MCF 10A (cell line): ENCODE measurements around the gene ZNF274. TPM values are rescaled to one million over a fixed set of nuclear protein-coding genes. Genes with fewer than 3 reads are reported as not detected.

ENCODE experiments used
- BruUV-seq: library from RNA; stranded (reverse); fragments of 400-500 nt; replicated peaks from 2 replicates; lab custom pipeline; 2021; lab: Mats Ljungman, UMichigan
- CTCF ChIA-PET: fragments of 300-600 bp; sonication (Branson Sonifier 250); formaldehyde crosslinking; extraction: SDS; loops from one replicate; lab custom pipeline; 2021; ENCODE audit warnings: antibody characterized with exemption, inconsistent platforms; lab: Yijun Ruan, JAX
- POLR2A ChIA-PET: fragments of 300-600, 350-650 bp; sonication (Branson Sonifier 250); formaldehyde crosslinking; extraction: SDS; loops from one replicate; lab custom pipeline; 2020; ENCODE audit warnings: antibody characterized with exemption, inconsistent platforms; lab: Yijun Ruan, JAX
- DNase-seq: peaks from one replicate; pipeline ENCODE4 v3.0.0-alpha.2; 2018; ENCODE audit not compliant: unreplicated experiment
- H3K27ac Mint-ChIP-seq: one replicate; pipeline ENCODE4 v1.8.0; 2022; ENCODE audit warnings: mild to moderate bottlenecking, low read depth, mixed read lengths; ENCODE audit not compliant: unreplicated experiment
- H3K27me3 Mint-ChIP-seq: one replicate; pipeline ENCODE4 v1.8.0; 2022; ENCODE audit warnings: mixed read lengths; ENCODE audit not compliant: insufficient read depth, unreplicated experiment
- H3K36me3 Mint-ChIP-seq: one replicate; pipeline ENCODE4 v1.8.0; 2022; ENCODE audit warnings: mild to moderate bottlenecking, moderate library complexity, mixed read lengths; ENCODE audit not compliant: insufficient read depth, unreplicated experiment
- H3K4me1 Mint-ChIP-seq: one replicate; pipeline ENCODE4 v1.8.0; 2022; ENCODE audit warnings: mixed read lengths; ENCODE audit not compliant: insufficient read depth, unreplicated experiment
- H3K4me3 Mint-ChIP-seq: one replicate; pipeline ENCODE4 v1.8.0; 2022; ENCODE audit warnings: mild to moderate bottlenecking, moderate library complexity, mixed read lengths; ENCODE audit not compliant: unreplicated experiment
- H3K9me3 Mint-ChIP-seq: one replicate; pipeline ENCODE4 v1.8.0; 2022; ENCODE audit warnings: mixed read lengths; ENCODE audit not compliant: unreplicated experiment
- intact Hi-C: fragments of 100-400 bp; cut with micrococcal nuclease; formaldehyde crosslinking; loops from 2 replicates; pipeline ENCODE4 v1.14.1; 2022
- total RNA-seq: library from RNA; stranded (reverse); gene quantifications from 2 replicates; pipeline ENCODE4 v1.2.3, GENCODE V29; 2022
- TF ChIP-seq, protein P1 (sequence below): fragments of 200-600 bp; IDR thresholded peaks from one replicate; pipeline ENCODE4 v1.8.0; 2022; ENCODE audit warnings: antibody characterized with exemption, mild to moderate bottlenecking; ENCODE audit not compliant: unreplicated experiment

ZNF274 gene
- total RNA-seq, 1 experiment from 2014 or later, result 27.1 TPM

DNA sequence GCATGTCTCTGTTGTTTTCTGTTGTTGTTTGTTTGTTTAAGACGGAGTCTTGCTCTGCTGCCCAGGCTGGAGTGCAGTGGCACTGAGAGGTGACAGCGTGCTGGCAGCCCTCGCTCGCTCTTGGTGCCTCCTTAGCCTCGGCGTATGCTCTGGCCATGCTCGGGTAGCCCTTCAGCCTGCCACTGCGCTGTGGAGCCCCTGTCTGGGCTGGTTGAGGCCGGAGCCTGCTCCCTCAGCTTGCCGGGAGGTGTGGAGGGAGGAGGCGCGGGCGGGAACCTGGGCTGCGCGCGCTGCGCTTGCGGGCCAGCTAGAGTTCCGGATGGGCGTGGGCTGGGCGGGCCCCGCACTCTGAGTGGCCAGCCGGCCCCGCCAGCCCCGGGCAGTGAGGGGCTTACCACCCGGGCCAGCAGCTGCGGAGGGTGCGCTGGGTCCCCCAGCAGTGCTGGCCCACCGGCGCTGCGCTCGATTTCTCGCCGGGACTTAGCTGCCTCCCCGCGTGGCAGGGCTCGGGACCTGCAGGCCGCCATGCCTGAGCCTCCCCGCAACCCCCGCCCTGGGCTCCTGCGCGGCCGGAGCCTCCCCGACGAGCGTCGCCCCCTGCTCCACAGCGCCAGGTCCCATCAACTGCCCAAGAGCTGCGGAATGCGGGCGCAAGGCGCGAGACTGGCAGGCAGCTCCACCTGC, 25.7 kb upstream of the ZNF274 start:
- DNase-seq, result no peak
- H3K4me3 Mint-ChIP-seq, result no peak overlapping the region
- H3K36me3 Mint-ChIP-seq, result no peaks in the 10 kb centered on the region
- H3K9me3 Mint-ChIP-seq, result peaks cover 8% of the 10 kb centered on the region
- intact Hi-C loops, result no loop called here
- ChIA-PET POLR2A (no interaction called here), CTCF (interaction anchor here (0.6 kb wide), 2 partner anchors 253 to 673 kb away, joined by 3 read pairs; no protein-coding TSS in a partner anchor)
- no peak overlapping the region for H3K27ac Mint-ChIP-seq
- TF ChIP-seq, protein P1, sequence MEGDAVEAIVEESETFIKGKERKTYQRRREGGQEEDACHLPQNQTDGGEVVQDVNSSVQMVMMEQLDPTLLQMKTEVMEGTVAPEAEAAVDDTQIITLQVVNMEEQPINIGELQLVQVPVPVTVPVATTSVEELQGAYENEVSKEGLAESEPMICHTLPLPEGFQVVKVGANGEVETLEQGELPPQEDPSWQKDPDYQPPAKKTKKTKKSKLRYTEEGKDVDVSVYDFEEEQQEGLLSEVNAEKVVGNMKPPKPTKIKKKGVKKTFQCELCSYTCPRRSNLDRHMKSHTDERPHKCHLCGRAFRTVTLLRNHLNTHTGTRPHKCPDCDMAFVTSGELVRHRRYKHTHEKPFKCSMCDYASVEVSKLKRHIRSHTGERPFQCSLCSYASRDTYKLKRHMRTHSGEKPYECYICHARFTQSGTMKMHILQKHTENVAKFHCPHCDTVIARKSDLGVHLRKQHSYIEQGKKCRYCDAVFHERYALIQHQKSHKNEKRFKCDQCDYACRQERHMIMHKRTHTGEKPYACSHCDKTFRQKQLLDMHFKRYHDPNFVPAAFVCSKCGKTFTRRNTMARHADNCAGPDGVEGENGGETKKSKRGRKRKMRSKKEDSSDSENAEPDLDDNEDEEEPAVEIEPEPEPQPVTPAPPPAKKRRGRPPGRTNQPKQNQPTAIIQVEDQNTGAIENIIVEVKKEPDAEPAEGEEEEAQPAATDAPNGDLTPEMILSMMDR, result no peak
- no peaks in the 10 kb centered on the region for H3K27me3 Mint-ChIP-seq
- no peaks in the 10 kb centered on the region for H3K4me1 Mint-ChIP-seq
- no TSS peak for BruUV-seq

GRCh38 chr19:58166268-58166667, 16.6 kb upstream of the ZNF274 start:
- POLR2A ChIA-PET, result no interaction called here
- H3K4me1 Mint-ChIP-seq, result no peaks in the 10 kb centered on the region
- BruUV-seq, result no TSS peak
- no peak for DNase-seq
- no peak overlapping the region for H3K4me3 Mint-ChIP-seq
- H3K27ac Mint-ChIP-seq, result no peak overlapping the region
- intact Hi-C loops, result no loop called here
- CTCF ChIA-PET, result no interaction called here
- H3K27me3 Mint-ChIP-seq, result no peaks in the 10 kb centered on the region
- TF ChIP-seq, protein P1, result no peak
- H3K36me3 Mint-ChIP-seq, result no peaks in the 10 kb centered on the region
- H3K9me3 Mint-ChIP-seq, result peaks cover 42% of the 10 kb centered on the region

DNA sequence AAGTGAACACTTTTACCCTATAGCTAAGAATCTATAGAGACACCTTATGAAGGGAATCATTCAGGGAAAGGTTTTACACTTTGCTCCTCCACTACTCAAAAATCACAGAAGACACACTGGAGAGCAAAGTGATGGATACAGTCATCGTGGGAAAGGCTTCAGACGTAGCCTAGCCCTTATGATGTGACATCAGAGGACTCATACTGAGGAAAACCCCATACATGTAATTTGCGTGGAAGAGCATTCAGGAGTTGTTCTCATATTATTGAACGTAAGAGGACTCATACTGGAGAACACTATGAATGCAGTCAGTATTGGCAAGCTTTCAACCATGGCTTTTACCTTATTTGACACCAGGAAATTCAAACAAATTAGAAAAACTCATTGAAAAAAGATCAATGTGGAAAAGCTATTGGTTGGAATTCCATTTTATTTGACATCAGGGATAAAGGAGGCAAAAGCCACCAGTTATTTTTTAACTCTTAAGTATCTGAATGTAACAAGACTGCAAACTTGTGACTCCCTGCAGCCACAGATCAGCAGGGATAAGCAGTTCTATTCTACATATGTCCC, 16.1 kb upstream of the ZNF274 start:
- H3K27me3 Mint-ChIP-seq, result no peaks in the 10 kb centered on the region
- no peaks in the 10 kb centered on the region for H3K4me1 Mint-ChIP-seq
- no peaks in the 10 kb centered on the region for H3K36me3 Mint-ChIP-seq
- TF ChIP-seq, protein P1, result no peak
- POLR2A ChIA-PET, result interaction anchor here (0.7 kb wide), 1 partner anchor 818 kb away, joined by 3 read pairs; no protein-coding TSS in a partner anchor
- H3K4me3 Mint-ChIP-seq, result no peak overlapping the region
- DNase-seq, result peak; percentile 20
- CTCF ChIA-PET, result no interaction called here
- intact Hi-C loops, result no loop called here
- peaks cover 39% of the 10 kb centered on the region for H3K9me3 Mint-ChIP-seq
- no TSS peak for BruUV-seq
- no peak overlapping the region for H3K27ac Mint-ChIP-seq

- ChIA-PET POLR2A (no interaction called here), CTCF (no interaction called here)
- TF ChIP-seq, protein P1, result no peak
- intact Hi-C loops, result no loop called here
- no TSS peak for BruUV-seq
- no peaks in the 10 kb centered on the region for H3K4me1 Mint-ChIP-seq
- H3K27me3 Mint-ChIP-seq, result no peaks in the 10 kb centered on the region
- DNase-seq, result peak; percentile 15
- no peak overlapping the region for H3K4me3 Mint-ChIP-seq
- H3K27ac Mint-ChIP-seq, result no peak overlapping the region
- H3K36me3 Mint-ChIP-seq, result peaks cover 7% of the 10 kb centered on the region
- peaks cover 41% of the 10 kb centered on the region for H3K9me3 Mint-ChIP-seq
Observed at GRCh38 chr19:58170860-58171259, 12.0 kb upstream of the ZNF274 start.
